PC-9 (cell line): ENCODE measurements around the gene NRIP1.

ENCODE experiments used
- EZH2 ChIP-seq: fragments of 200-600 bp; sonication (generic); IDR thresholded peaks from 2 replicates; pipeline ENCODE4 v1.8.0; 2017; ENCODE audit warnings: antibody characterized with exemption, low read depth
- TF ChIP-seq, protein P1 (sequence below): fragments of 200-600 bp; sonication (generic); conservative IDR thresholded peaks from 2 replicates; pipeline ENCODE4 v1.6.1; 2017; ENCODE audit warnings: mixed run types, antibody characterized with exemption, mild to moderate bottlenecking, moderate library complexity

DNA sequence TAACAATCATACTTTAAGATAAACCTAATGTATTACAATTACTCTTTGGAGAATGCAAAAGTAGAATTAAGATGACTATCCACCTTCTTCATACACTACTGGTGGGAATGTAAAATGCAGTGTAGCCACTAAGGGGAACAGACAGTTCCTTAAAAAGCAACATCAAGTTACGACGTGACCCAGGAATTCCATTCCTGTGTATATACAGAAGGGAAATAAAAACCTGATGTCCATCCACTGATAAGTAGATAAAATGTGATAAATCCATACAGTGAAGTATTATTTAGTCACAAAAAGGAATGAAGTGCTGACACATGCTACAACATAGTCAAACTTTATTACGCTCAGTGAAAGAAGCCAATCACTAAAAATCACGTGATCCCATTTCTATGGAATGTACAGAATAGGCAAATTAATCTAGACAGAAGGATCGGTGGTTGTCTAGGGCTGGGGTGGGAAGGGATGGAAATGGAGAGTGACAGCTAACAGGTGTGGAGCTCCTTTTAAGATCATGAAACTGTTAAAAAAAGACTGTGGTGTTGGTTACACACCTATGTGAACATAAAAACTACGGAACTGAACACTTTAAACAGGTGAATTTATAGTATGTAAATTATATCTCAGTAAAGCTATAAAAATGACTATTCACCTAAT is 42.1 kb downstream of the NRIP1 start:
- TF ChIP-seq, protein P1, sequence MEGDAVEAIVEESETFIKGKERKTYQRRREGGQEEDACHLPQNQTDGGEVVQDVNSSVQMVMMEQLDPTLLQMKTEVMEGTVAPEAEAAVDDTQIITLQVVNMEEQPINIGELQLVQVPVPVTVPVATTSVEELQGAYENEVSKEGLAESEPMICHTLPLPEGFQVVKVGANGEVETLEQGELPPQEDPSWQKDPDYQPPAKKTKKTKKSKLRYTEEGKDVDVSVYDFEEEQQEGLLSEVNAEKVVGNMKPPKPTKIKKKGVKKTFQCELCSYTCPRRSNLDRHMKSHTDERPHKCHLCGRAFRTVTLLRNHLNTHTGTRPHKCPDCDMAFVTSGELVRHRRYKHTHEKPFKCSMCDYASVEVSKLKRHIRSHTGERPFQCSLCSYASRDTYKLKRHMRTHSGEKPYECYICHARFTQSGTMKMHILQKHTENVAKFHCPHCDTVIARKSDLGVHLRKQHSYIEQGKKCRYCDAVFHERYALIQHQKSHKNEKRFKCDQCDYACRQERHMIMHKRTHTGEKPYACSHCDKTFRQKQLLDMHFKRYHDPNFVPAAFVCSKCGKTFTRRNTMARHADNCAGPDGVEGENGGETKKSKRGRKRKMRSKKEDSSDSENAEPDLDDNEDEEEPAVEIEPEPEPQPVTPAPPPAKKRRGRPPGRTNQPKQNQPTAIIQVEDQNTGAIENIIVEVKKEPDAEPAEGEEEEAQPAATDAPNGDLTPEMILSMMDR, result no peak
- TF ChIP-seq EZH2, result no peak
